Measurements from ENCODE around the gene RUSC2. TPM values are rescaled to one million over a fixed set of nuclear protein-coding genes. Genes with fewer than 3 reads are reported as not detected.

Gene RUSC2
- total and polyA plus RNA-seq, 10 of the 15 experiments (the other 5 are each of a cell fraction or from before 2014, with no cell fraction given), result not detected

DNA sequence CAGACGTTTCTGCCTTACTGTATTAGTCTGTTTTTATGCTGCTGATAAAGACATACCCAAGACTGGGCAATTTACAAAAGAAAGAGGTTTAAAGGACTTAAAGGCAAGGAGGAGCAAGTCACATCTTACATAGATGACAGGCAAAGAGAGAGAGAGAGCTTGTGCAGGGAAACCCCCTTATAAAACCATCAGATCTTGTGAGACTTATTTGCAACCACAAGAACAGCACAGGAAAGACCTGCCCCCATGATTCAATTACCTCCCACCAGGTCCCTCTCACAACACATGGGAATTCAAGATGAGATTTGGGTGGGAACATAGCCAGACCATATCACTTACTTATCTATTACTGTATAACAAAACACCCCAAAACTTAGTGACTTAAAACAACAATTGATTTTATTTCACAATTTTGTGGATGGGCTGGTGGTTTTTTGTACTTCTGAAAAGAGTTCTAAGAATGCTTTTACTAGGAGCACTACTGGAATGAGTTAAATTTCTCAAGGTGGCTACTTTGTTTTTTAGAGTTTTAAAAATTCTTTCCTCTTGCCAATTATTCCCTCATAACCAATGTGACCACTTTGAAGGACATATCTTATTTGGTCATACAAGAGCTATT, 10.3 kb downstream of the RUSC2 start:
- no peaks in the 10 kb centered on the region for H3K4me1 ChIP-seq (ENCODE audit: control insufficient read depth, insufficient read depth, low read length)
- DNase-seq (ENCODE audit: low read depth, low spot score), result no peak
- H3K4me2 ChIP-seq (ENCODE audit: control insufficient read depth, insufficient read depth), result no peak overlapping the region
- no peak overlapping the region for H2AFZ ChIP-seq (ENCODE audit: control insufficient read depth, low read depth, low read length)
- H3K79me2 ChIP-seq (ENCODE audit: control insufficient read depth, insufficient read depth, low read length), result no peaks in the 10 kb centered on the region
- POLR2A ChIA-PET, result no interaction called here
- ATAC-seq, result no peak
- FAIRE-seq, result no peak
- peaks cover 2% of the 10 kb centered on the region; the same call in 1 of the 3 replicates for H3K9me3 ChIP-seq (replicated peaks; ENCODE audit: control insufficient read depth, insufficient read depth, low read length)
- no peaks in the 10 kb centered on the region for H4K20me1 ChIP-seq (ENCODE audit: control insufficient read depth, insufficient read depth)
- TF ChIP-seq ZSCAN29 (IDR thresholded peaks at IDR 0.05), result no peak
- TF ChIP-seq, protein P1, sequence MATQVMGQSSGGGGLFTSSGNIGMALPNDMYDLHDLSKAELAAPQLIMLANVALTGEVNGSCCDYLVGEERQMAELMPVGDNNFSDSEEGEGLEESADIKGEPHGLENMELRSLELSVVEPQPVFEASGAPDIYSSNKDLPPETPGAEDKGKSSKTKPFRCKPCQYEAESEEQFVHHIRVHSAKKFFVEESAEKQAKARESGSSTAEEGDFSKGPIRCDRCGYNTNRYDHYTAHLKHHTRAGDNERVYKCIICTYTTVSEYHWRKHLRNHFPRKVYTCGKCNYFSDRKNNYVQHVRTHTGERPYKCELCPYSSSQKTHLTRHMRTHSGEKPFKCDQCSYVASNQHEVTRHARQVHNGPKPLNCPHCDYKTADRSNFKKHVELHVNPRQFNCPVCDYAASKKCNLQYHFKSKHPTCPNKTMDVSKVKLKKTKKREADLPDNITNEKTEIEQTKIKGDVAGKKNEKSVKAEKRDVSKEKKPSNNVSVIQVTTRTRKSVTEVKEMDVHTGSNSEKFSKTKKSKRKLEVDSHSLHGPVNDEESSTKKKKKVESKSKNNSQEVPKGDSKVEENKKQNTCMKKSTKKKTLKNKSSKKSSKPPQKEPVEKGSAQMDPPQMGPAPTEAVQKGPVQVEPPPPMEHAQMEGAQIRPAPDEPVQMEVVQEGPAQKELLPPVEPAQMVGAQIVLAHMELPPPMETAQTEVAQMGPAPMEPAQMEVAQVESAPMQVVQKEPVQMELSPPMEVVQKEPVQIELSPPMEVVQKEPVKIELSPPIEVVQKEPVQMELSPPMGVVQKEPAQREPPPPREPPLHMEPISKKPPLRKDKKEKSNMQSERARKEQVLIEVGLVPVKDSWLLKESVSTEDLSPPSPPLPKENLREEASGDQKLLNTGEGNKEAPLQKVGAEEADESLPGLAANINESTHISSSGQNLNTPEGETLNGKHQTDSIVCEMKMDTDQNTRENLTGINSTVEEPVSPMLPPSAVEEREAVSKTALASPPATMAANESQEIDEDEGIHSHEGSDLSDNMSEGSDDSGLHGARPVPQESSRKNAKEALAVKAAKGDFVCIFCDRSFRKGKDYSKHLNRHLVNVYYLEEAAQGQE (IDR thresholded peaks at IDR 0.05; ENCODE audit: low read depth, low read length), result no peak
- TF ChIP-seq RUNX3 (IDR thresholded peaks at IDR 0.05; ENCODE audit: low read length), result no peak
- no peak for TF ChIP-seq RELA (IDR thresholded peaks at IDR 0.05; ENCODE audit: borderline replicate concordance, partially characterized antibody)
- TF ChIP-seq FOXM1 (IDR thresholded peaks at IDR 0.05; ENCODE audit: low read depth, low read length), result no peak
- no peak for TF ChIP-seq HDAC6 (IDR thresholded peaks at IDR 0.05; ENCODE audit: unreplicated experiment)
- TF ChIP-seq GATAD2B (conservative IDR thresholded peaks at IDR 0.05; ENCODE audit: low read depth), result no peak
- no peak for TF ChIP-seq USF2 (IDR thresholded peaks at IDR 0.05; ENCODE audit: borderline replicate concordance, low read depth, low read length)
- no peak for TF ChIP-seq ZNF207 (IDR thresholded peaks at IDR 0.05; ENCODE audit: borderline replicate concordance)
- no peak for TF ChIP-seq MAX (IDR thresholded peaks at IDR 0.05; ENCODE audit: low read depth, low read length)
- TF ChIP-seq MYB (IDR thresholded peaks at IDR 0.05; ENCODE audit: borderline replicate concordance, low read depth, low read length), result no peak
- TF ChIP-seq BRCA1 (IDR thresholded peaks at IDR 0.05; ENCODE audit: low read depth, low read length), result no peak
- TF ChIP-seq ZBTB40 (IDR thresholded peaks at IDR 0.05; ENCODE audit: borderline replicate concordance), result no peak
- CTCF ChIA-PET, result interaction anchor here (1.1 kb wide), 1 partner anchor 196 kb away, joined by 3 read pairs; no protein-coding TSS in a partner anchor
- no peak overlapping the region for H3K9ac ChIP-seq (ENCODE audit: control insufficient read depth, insufficient read depth, low read length)
- no peak overlapping the region for H3K4me3 ChIP-seq
- H3K27me3 ChIP-seq (replicated peaks in 1 of 2; ENCODE audit: control insufficient read depth in 2 of 2, insufficient read depth in 2 of 2, low read length in 1 of 2), result no peaks in the 10 kb centered on the region; a peak in 1 of 4 replicates
- 0% methylated on average over 1 of the region's 1 CpG for WGBS (ENCODE audit: insufficient coverage, insufficient replicate concordance, low lambda C conversion rate, missing lambda C conversion rate)
- RAD21 ChIA-PET (ENCODE audit: unreplicated experiment), result no interaction called here
- no peak overlapping the region for H3K27ac ChIP-seq (ENCODE audit: control insufficient read depth, insufficient read depth)
- no TSS peak for BruUV-seq (replicated peaks)
- in situ Hi-C loops (cut with MboI), result no loop called here
- SMC1A ChIA-PET (ENCODE audit: uncharacterized antibody, unreplicated experiment), result no interaction called here
- intact Hi-C loops (cut with micrococcal nuclease; ENCODE audit: unreplicated experiment), result no loop called here
- no peaks in the 10 kb centered on the region for H3K36me3 ChIP-seq (ENCODE audit: control insufficient read depth in 2 of 2, insufficient read depth in 2 of 2, low read length in 1 of 2)
